ENCODE measurements around the gene BABAM2.

DNA sequence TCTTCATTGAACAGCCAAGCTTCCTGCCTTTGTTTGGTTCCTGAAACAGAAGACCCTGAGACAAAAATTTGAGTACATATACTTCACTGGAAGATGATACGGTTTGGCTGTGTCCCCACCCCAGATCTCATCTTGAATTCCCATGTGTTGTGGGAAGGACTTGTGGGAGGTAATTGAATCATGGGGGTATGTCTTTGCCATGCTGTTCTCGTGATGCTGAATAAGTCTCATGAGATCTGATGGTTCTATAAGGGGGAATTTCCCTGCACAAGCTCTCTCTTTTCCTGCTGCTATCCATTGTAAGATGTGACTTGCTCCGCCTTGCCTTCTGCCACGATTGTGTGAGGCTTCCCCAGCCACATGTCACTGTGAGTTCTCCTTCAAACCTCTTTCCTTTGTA is 76.5 kb downstream of the BABAM2 start:
- TF ChIP-seq, protein P1, sequence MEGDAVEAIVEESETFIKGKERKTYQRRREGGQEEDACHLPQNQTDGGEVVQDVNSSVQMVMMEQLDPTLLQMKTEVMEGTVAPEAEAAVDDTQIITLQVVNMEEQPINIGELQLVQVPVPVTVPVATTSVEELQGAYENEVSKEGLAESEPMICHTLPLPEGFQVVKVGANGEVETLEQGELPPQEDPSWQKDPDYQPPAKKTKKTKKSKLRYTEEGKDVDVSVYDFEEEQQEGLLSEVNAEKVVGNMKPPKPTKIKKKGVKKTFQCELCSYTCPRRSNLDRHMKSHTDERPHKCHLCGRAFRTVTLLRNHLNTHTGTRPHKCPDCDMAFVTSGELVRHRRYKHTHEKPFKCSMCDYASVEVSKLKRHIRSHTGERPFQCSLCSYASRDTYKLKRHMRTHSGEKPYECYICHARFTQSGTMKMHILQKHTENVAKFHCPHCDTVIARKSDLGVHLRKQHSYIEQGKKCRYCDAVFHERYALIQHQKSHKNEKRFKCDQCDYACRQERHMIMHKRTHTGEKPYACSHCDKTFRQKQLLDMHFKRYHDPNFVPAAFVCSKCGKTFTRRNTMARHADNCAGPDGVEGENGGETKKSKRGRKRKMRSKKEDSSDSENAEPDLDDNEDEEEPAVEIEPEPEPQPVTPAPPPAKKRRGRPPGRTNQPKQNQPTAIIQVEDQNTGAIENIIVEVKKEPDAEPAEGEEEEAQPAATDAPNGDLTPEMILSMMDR (IDR thresholded peaks at IDR 0.05) = no peak
- no peak for TF ChIP-seq POLR2A (IDR thresholded peaks at IDR 0.05)

Measured in heart left ventricle (tissue), 13 donors.